Loucy (cell line): ENCODE data around the gene SPRR5.

Source experiments
- H2AFZ ChIP-seq: fragments of 200-600 bp; sonication (generic); 2 replicates; pipeline ENCODE4 v1.6.0; 2016; ENCODE audit warnings: antibody characterized with exemption, mild to moderate bottlenecking, low read length, moderate library complexity
- H3F3A ChIP-seq: fragments of 200-600 bp; 2 replicates; pipeline ENCODE4 v1.6.0; 2016; ENCODE audit warnings: antibody characterized with exemption, low read depth, mild to moderate bottlenecking
- H3K27me3 ChIP-seq: fragments of 200-600 bp; sonication (generic); 2 replicates; pipeline ENCODE4 v1.6.1; 2014; ENCODE audit warnings: low read length, mild to moderate bottlenecking; ENCODE audit not compliant: insufficient read depth, poor library complexity, severe bottlenecking
- H3K36me3 ChIP-seq: fragments of 200-600 bp; sonication (generic); 2 replicates; pipeline ENCODE4 v1.6.1; 2016; ENCODE audit warnings: low read length; ENCODE audit not compliant: insufficient read depth
- H3K4me1 ChIP-seq: fragments of 200-600 bp; sonication (generic); 2 replicates; pipeline ENCODE4 v1.5.1; 2014; ENCODE audit warnings: low read length, mild to moderate bottlenecking; ENCODE audit not compliant: insufficient read depth, poor library complexity, severe bottlenecking
- H3K4me2 ChIP-seq: fragments of 200-600 bp; sonication (generic); 2 replicates; pipeline ENCODE4 v1.6.0; 2014; ENCODE audit warnings: antibody characterized with exemption, low read length, low read depth, mild to moderate bottlenecking; ENCODE audit not compliant: poor library complexity, severe bottlenecking
- H3K4me3 ChIP-seq: fragments of 200-600 bp; sonication (generic); 2 replicates; pipeline ENCODE4 v1.5.1; 2014; ENCODE audit warnings: low read length, mild to moderate bottlenecking, mixed read lengths; ENCODE audit not compliant: poor library complexity, severe bottlenecking
- H3K79me2 ChIP-seq: fragments of 200-600 bp; sonication (generic); 2 replicates; pipeline ENCODE4 v1.6.1; 2014; ENCODE audit warnings: low read length; ENCODE audit not compliant: insufficient read depth
- H3K9ac ChIP-seq: fragments of 200-600 bp; sonication (generic); 2 replicates; pipeline ENCODE4 v1.6.0; 2014; ENCODE audit warnings: mild to moderate bottlenecking, low read depth, low read length, moderate library complexity; ENCODE audit not compliant: poor library complexity, severe bottlenecking
- H3K9me2 ChIP-seq: fragments of 200-600 bp; sonication (generic); replicated peaks from 2 replicates; pipeline ENCODE4 v1.6.1; 2016; ENCODE audit warnings: low read depth, low read length, mixed read lengths
- H3K9me3 ChIP-seq: fragments of 200-600 bp; sonication (generic); 2 replicates; pipeline ENCODE4 v1.6.1; 2014; ENCODE audit warnings: mild to moderate bottlenecking, antibody characterized with exemption, low read length, low read depth; ENCODE audit not compliant: insufficient read depth
- H4K20me1 ChIP-seq: fragments of 200-600 bp; sonication (generic); 2 replicates; pipeline ENCODE4 v1.6.0; 2014; ENCODE audit warnings: antibody characterized with exemption, low read length, mild to moderate bottlenecking; ENCODE audit not compliant: insufficient read depth, poor library complexity, severe bottlenecking
- EZH2phosphoT487 ChIP-seq: fragments of 200-600 bp; IDR thresholded peaks from 2 replicates; pipeline ENCODE4 v1.6.1; 2018; ENCODE audit warnings: antibody characterized with exemption, mild to moderate bottlenecking, moderate library complexity, borderline replicate concordance
- TF ChIP-seq, protein P1 (sequence below): fragments of 200-600 bp; sonication (generic); conservative IDR thresholded peaks from 2 replicates; pipeline ENCODE4 v1.5.1; 2014; ENCODE audit warnings: mild to moderate bottlenecking, antibody characterized with exemption, low read length

The SPRR5 gene

DNA sequence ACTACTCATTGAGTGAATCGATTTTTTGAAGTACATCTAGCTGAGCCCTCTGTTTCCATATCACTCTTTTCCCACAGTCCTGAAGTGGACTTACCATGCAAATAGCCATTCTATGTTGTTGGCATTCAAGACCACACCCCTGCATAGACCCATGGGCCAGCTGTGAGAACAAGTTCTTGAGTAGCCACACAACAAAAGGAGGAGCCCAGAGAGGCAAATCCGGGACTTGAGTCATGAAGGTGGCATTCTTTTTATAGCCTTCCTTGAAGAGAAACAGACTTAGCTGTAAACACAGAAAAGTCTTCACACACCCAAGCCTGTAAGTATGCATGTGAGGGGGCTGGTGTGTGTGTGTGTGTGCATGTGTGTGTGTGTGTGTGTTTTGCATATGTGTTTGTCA, 13.8 kb upstream of the SPRR5 start:
- no peak overlapping the region for H3K4me2 ChIP-seq
- no peaks in the 10 kb centered on the region for H3K79me2 ChIP-seq
- H3F3A ChIP-seq, result no peaks in the 10 kb centered on the region
- H3K4me1 ChIP-seq, result no peaks in the 10 kb centered on the region
- no peak overlapping the region for H3K4me3 ChIP-seq
- H3K9ac ChIP-seq, result no peak overlapping the region
- no peaks in the 10 kb centered on the region for H3K9me2 ChIP-seq
- H3K27me3 ChIP-seq, result no peaks in the 10 kb centered on the region
- H4K20me1 ChIP-seq, result no peaks in the 10 kb centered on the region
- H2AFZ ChIP-seq, result no peak overlapping the region
- no peak for TF ChIP-seq EZH2phosphoT487
- TF ChIP-seq, protein P1, sequence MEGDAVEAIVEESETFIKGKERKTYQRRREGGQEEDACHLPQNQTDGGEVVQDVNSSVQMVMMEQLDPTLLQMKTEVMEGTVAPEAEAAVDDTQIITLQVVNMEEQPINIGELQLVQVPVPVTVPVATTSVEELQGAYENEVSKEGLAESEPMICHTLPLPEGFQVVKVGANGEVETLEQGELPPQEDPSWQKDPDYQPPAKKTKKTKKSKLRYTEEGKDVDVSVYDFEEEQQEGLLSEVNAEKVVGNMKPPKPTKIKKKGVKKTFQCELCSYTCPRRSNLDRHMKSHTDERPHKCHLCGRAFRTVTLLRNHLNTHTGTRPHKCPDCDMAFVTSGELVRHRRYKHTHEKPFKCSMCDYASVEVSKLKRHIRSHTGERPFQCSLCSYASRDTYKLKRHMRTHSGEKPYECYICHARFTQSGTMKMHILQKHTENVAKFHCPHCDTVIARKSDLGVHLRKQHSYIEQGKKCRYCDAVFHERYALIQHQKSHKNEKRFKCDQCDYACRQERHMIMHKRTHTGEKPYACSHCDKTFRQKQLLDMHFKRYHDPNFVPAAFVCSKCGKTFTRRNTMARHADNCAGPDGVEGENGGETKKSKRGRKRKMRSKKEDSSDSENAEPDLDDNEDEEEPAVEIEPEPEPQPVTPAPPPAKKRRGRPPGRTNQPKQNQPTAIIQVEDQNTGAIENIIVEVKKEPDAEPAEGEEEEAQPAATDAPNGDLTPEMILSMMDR, result no peak
- H3K9me3 ChIP-seq, result no peaks in the 10 kb centered on the region
- H3K36me3 ChIP-seq, result no peaks in the 10 kb centered on the region

DNA sequence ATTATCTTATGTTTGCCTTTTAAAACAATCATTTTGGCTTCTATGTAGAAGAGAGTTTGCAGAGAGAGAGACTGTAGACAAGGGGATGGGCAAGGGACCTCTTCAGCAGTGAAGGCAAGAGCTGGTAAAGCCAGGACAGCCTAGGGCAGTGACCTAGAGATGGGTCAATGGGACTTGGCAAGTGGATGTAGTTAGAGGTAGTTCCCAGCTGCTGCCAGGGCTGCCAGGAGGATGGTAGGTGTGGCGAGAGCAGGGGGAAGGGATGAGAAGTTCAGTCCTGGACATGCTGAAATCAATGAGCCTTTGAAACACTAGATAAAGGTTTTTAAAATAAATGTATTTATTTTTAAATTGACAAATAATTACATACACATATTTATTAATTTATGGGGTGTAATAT, 6.4 kb upstream of the SPRR5 start:
- no peaks in the 10 kb centered on the region for H3K4me1 ChIP-seq
- no peak overlapping the region for H3K9ac ChIP-seq
- TF ChIP-seq, protein P1, result no peak
- TF ChIP-seq EZH2phosphoT487, result no peak
- no peaks in the 10 kb centered on the region for H3K36me3 ChIP-seq
- H3K27me3 ChIP-seq, result no peaks in the 10 kb centered on the region
- no peaks in the 10 kb centered on the region for H4K20me1 ChIP-seq
- no peak overlapping the region for H3K4me3 ChIP-seq
- H3K9me3 ChIP-seq, result no peaks in the 10 kb centered on the region
- no peak overlapping the region for H3K4me2 ChIP-seq
- H3F3A ChIP-seq, result no peaks in the 10 kb centered on the region
- no peaks in the 10 kb centered on the region for H3K9me2 ChIP-seq
- H3K79me2 ChIP-seq, result no peaks in the 10 kb centered on the region
- no peak overlapping the region for H2AFZ ChIP-seq

DNA sequence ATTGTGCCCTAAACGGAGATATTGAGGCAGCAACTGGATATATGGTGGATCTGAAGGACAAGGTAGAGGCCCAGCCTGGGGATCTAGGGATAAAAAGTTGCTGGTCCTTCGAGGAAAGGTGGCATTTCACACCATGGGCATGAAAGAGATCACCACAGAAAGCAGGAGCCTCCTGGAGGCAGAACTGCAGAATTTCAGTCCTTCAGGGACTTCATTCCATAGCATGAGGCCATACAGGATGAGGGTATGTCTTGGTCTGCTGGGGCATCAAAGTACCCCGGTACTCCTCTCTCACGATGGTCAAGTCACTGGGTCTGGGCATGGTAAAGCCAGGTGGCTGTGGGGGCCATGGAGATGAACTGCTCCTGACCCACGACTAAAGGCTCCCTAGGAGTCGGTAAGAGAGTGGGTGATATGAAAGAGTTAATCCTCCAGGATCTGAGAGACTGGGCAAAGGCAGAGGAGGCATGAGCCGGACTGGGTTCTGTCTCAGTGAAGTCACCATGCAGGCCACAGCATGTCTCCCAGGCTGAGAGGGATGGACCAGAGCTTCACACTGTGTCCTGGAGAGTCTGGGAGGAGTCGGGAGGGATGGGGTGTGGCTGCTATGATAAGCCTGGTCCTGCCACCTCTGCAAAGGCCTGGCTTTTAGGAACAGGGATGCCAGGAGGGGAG, 5.8 kb upstream of the SPRR5 start:
- TF ChIP-seq, protein P1, result no peak
- Histone ChIP-seq H3K79me2 (no peaks in the 10 kb centered on the region), H3K9ac (no peak overlapping the region), H3K9me3 (no peaks in the 10 kb centered on the region), H2AFZ (no peak overlapping the region), H3F3A (no peaks in the 10 kb centered on the region), H4K20me1 (no peaks in the 10 kb centered on the region), H3K36me3 (no peaks in the 10 kb centered on the region), H3K4me1 (no peaks in the 10 kb centered on the region), H3K9me2 (no peaks in the 10 kb centered on the region), H3K4me2 (no peak overlapping the region), H3K4me3 (no peak overlapping the region), H3K27me3 (no peaks in the 10 kb centered on the region)
